ENCODE results near the gene LGALS7.
"Not testable (repeated sequence)": the region's sequence is repeated elsewhere in the genome, so short reads cannot be mapped to it uniquely, and the experiment has no call there.

- TF ChIP-seq CTCF, POLR2A (IDR thresholded peaks at IDR 0.05): not testable (repeated sequence)
Observed at GRCh38 chr19:38813932-38814331, 40.6 kb upstream of the LGALS7 start.

Data from tibial nerve (tissue), 3 donors.